Esophagus muscularis mucosa (tissue), 4 donors: Measurements from ENCODE around the gene RHD. TPM values are rescaled to one million over a fixed set of nuclear protein-coding genes. Genes with fewer than 3 reads are reported as not detected.
"Not testable (repeated sequence)": the region's sequence is repeated elsewhere in the genome, so short reads cannot be mapped to it uniquely, and the experiment has no call there.

ENCODE experiments used
- DNase-seq: peaks from one replicate; pipeline ENCODE4 v3.0.0-alpha.2; 2017; ENCODE audit errors: extremely low spot score
- H3K27ac ChIP-seq, 4 donors: fragments of 200-600 bp; sonication (generic); replicated peaks in 1 of 4; 1 replicate in 3 of 4; 2 replicates in 1 of 4; pipeline ENCODE4 v1.5.1; 2016 to 2019; ENCODE audit warnings: mild to moderate bottlenecking in 1 of 4
- H3K27me3 ChIP-seq, 4 donors: fragments of 200-600 bp; sonication (generic); one replicate each; pipeline versions ENCODE4 v1.5.1 to v1.6.0; 2016 to 2019
- H3K36me3 ChIP-seq, 4 donors: fragments of 200-600 bp; sonication (generic); one replicate each; pipeline ENCODE4 v1.5.1; 2016 to 2019
- H3K4me1 ChIP-seq, 4 donors: fragments of 200-600 bp; sonication (generic); one replicate each; pipeline ENCODE4 v1.5.1; 2016 to 2019
- H3K4me3 ChIP-seq, 4 donors: fragments of 200-600 bp; sonication (generic); 1 replicate in 2 of 4; 2 replicates in 2 of 4; pipeline ENCODE4 v1.5.1; 2016 to 2019; ENCODE audit warnings: mild to moderate bottlenecking in 4 of 4, moderate library complexity in 1 of 4
- H3K9me3 ChIP-seq, 4 donors: fragments of 200-600 bp; sonication (generic); 1 replicate in 3 of 4; 2 replicates in 1 of 4; pipeline ENCODE4 v1.5.1; 2016 to 2019
- WGBS: methylation state at CpG from one replicate; pipeline ENCODE4 v1.1.5; 2018; 5-methylcytosine and 5-hydroxymethylcytosine counted together
- intact Hi-C: fragments of 100-400 bp; cut with DNase I; formaldehyde crosslinking; loops from one replicate; pipeline ENCODE4 v1.15.1; 2023
- total RNA-seq, 4 donors: library from RNA; depleted of rRNA; stranded (reverse); fragments of >200 nt; gene quantifications; one replicate each; pipeline versions ENCODE4 v1.1.0 to v1.2.1, GENCODE V29; 2016

Gene RHD
- total RNA-seq, 4 donors from 2014 or later, result not detected

DNA sequence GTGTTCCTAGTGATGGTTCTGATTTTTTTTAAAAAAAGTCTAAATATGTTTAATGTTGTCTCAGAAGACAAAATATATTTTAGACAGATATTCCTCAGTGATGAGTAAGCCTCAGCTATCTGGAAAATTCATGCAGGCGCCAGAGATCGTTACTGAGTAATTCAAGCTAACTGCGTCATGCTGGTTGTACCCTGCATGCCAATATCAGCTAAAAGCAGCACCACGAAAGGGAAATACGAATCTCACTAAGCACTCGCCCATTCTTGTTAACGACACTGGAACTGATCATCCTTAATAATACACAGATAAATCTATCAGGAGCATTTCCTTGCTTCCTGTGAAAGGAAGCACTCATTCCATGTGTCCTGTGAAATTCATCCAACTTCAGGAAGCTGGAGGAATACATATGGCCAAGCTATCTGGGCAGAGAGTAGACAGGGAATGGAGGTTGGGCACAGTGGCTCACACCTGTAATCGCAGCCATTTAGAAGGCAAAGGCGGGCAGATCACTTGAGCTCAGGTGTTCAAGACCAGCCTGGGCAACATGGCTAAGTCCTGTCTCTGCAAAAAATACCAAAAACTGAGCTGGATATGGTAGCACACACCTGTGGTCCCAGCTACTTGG is 48.1 kb downstream of the RHD start:
- H3K27me3 ChIP-seq, H3K4me3 ChIP-seq, H3K36me3 ChIP-seq, H3K27ac ChIP-seq, intact Hi-C loops, H3K4me1 ChIP-seq, DNase-seq, H3K9me3 ChIP-seq: not testable (repeated sequence)
- WGBS, result 93% methylated on average over 9 of the region's 9 CpGs

DNA sequence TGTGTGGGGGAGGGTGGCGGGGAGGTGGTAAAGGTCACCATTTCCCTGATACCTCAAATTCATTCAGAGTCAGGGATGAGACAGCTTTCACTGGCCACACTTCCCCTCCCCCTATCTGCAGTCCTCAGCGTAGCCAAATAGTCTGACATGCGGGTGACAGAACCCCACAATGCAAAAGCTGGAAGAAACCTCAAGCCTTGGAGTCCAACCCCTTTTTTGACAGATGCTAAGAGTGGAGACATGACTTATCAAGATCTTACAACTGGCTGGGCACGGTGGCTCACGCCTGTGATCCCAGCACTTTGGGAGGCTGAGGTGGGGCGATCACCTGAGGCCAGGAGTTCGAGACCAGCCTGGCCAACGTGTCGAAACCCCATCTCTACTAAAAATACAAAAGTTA is 49.8 kb downstream of the RHD start:
- DNase-seq, H3K4me1 ChIP-seq, H3K27me3 ChIP-seq, intact Hi-C loops, H3K9me3 ChIP-seq, H3K27ac ChIP-seq, H3K4me3 ChIP-seq, H3K36me3 ChIP-seq: not testable (repeated sequence)
- whole genome bisulfite sequencing, result 88% methylated on average over 9 of the region's 9 CpGs

DNA sequence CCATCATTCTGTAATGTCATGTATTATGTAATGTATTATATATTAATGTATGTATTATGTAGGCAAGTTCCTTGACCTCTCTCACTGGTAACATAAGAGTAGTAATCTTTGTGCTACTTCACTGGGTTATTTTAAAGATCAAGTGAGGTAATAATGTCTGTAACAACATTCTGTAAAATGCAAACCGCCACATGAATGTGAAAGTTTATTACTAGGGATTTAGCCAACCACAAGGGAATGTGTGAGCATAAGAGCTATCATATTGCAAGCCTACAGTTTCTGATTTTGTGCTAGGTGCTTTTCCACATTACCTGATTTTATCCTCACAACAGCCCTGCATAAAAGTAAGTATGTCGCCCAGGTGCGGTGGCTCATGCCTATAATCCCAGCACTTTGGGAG is 52.1 kb downstream of the RHD start:
- H3K4me3 ChIP-seq, H3K36me3 ChIP-seq, H3K9me3 ChIP-seq, DNase-seq, H3K27me3 ChIP-seq, H3K27ac ChIP-seq, intact Hi-C loops, H3K4me1 ChIP-seq: not testable (repeated sequence)
- 100% methylated on average over 1 of the region's 3 CpGs for WGBS

DNA sequence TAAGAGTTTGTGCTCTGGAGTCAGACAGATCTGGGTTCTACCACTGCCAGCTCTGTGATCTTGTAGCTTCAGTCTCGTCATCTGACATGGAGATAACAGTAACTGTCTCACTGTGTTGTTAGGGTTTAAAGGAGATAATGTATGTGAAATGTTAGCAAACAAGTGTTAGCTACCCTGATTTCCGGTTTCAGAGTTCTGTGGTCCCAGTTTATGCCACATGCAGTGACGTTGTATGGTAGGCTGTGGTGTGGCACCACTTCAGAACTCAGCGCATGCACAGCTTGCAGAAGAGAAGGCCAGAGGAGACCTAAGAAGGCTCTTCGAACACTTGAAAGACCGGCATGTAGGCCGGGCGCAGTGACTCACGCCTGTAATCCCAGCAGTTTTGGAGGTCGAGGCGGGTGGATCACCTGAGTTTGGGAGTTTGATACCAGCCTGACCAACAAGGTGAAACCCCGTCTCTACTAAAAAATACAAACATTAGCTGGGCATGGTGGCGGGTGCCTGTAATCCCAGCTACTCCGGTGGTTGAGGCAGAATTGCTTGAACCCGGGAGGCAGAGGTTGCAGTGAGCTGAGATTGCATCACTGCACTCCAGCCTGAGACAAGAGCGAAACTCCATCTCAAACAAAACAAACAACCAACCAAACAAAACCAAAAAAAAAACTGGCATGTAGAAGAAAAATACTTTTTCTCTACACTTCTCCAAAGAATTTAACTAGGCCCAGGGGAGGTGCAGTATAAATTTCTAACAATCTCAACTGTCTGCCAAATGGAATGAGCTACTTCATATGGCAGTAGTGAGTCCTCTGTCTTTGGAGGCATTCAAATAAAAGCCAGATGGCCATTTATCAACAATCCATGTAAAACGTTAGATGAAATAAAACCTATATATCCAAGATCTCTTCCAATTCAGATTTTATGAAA is 55.8 kb downstream of the RHD start:
- DNase-seq, H3K9me3 ChIP-seq, H3K27me3 ChIP-seq, H3K36me3 ChIP-seq, H3K4me3 ChIP-seq, H3K27ac ChIP-seq, intact Hi-C loops: not testable (repeated sequence)
- H3K4me1 ChIP-seq, result peaks cover 0 to 16% (median 3%) of the 10 kb centered on the region in 4 donors
- WGBS, result no CpG with 5 or more reads among the region's 17 CpGs

DNA sequence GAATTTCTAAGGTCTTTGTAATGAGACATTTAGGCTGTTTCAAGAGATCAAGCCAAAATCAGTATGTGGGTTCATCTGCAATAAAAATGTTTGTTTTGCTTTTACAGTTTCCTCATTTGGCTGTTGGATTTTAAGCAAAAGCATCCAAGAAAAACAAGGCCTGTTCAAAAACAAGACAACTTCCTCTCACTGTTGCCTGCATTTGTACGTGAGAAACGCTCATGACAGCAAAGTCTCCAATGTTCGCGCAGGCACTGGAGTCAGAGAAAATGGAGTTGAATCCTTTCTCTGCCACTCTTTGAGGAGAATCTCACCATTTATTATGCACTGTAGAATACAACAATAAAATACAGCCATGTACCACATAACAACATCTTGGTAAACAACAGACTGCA is 56.5 kb downstream of the RHD start:
- WGBS, result 61% methylated on average over 4 of the region's 4 CpGs
- H3K36me3 ChIP-seq, H3K27ac ChIP-seq, H3K27me3 ChIP-seq, H3K9me3 ChIP-seq, DNase-seq, intact Hi-C loops, H3K4me3 ChIP-seq: not testable (repeated sequence)
- peaks cover 0 to 16% (median 3%) of the 10 kb centered on the region in 4 donors for H3K4me1 ChIP-seq

DNA sequence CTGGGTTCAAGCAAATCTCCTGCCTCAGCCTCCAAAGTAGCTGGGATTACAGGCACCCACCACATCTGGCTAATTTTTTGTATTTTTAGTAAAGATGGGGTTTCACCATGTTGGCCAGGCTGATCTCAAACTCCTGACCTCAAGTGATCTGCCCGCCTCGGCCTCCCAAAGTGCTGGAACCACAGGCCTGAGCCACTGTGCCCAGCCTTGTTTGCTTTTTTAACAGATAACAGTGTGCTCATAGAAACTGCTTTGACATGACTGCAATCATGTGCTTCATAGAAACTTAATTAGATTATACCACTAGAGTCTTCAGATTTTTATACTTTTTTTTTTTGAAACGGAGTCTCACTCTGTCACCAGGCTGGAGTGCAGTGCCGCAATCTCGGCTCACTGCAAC is 57.0 kb downstream of the RHD start:
- H3K9me3 ChIP-seq, H3K27me3 ChIP-seq, H3K4me3 ChIP-seq, intact Hi-C loops, DNase-seq, H3K27ac ChIP-seq, H3K36me3 ChIP-seq: not testable (repeated sequence)
- H3K4me1 ChIP-seq, result peaks cover 0 to 16% (median 3%) of the 10 kb centered on the region in 4 donors
- WGBS, result 94% methylated on average over 5 of the region's 5 CpGs

DNA sequence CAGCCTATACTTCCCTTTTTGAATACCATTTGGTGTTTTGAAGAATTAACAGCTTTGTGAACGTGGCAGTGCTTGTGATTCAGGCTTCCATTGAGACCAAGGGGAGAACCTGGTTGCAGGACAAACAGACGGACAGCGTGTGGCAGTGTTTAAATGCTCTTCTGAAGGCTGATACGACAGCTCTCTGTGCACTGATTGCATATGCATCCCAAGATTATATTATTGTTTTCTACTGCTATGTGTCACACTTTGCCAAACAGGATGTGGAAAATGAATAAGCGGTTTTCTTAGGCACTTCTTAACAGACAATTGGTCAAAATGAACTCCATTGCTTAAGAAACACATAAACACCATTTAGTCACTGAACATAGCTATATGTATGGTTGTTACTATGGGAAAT is 57.6 kb downstream of the RHD start:
- WGBS, result 64% methylated on average over 4 of the region's 5 CpGs
- H3K9me3 ChIP-seq, H3K27ac ChIP-seq, H3K4me3 ChIP-seq, H3K36me3 ChIP-seq, intact Hi-C loops, DNase-seq, H3K27me3 ChIP-seq: not testable (repeated sequence)
- H3K4me1 ChIP-seq, result peaks cover 0 to 16% (median 7%) of the 10 kb centered on the region in 4 donors

DNA sequence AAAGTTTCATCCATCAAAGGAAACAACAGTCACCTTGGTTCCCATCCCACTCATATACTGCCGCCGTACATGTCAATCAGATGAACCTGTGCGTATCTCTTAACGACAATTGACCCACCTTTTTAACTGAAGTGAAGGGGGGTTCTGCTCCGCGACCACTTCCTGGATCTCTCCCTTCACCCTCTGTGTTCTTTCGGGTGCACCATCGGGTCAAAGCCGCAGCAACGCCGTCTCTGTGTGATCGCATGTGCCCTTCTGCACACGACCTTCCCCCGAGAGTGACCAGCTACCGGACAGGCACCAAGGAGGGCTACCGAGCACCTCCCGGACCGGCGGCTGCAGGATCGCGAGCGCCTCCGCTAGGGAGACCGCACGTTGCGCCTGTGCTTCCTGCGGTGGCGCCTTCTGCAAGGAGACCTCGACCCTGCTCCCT is 64.6 kb downstream of the RHD start:
- not testable (repeated sequence) for H3K36me3 ChIP-seq, DNase-seq, H3K27me3 ChIP-seq, H3K9me3 ChIP-seq
- Histone ChIP-seq H3K4me3 (peak overlapping the region; percentile 68 to 97 (median 84)), H3K27ac (peak overlapping the region in 1 of 4 donors; percentile 35), H3K4me1 (peaks cover 18 to 33% (median 30%) of the 10 kb centered on the region in 4 donors)
- intact Hi-C loops, result loop anchor here (5.0 kb wide), 1 partner anchor 90 kb away; the partner anchor contains the start of gene RSRP1
- 0% methylated on average over 11 of the region's 29 CpGs for WGBS

DNA sequence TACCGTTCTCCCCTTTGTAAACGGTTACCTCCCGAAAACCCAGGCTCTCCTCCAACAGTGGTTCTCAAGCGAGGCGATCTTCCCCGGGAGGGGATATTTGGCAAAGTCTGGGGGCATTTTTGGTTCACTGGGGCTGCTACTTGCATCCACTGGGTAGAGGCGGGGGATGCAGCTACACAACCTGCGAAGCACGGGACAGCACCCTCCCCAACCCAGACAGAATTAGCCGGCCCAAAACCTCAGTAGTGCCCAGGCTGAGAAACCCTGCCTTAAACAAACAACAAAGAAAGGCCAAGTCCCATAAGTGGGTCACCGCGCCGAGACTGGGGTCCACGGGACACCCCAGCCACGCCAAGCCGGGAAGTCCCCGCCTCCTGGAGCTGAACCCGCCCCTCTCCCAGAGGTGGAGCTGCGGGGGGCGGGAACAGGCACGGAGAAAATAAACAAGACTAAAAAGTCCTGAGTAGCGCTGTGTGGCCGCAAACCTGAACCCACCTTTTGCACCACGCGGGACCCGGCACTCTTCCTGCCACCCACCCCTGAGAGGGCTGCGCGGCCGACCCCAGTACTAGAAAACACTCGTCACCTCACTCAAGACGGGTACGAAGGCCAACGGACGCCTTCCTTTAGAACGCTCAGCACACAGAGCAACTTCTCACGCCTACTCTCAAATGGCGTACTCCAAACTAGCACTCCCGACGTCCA is 65.3 kb downstream of the RHD start:
- H3K4me3 ChIP-seq, result peak overlapping the region; percentile 71 to 97 (median 84)
- not testable (repeated sequence) for H3K27me3 ChIP-seq, H3K36me3 ChIP-seq, DNase-seq, H3K9me3 ChIP-seq
- intact Hi-C loops, result loop anchor here (5.0 kb wide), 1 partner anchor 90 kb away; the partner anchor contains the start of gene RSRP1
- H3K4me1 ChIP-seq, result peaks cover 18 to 35% (median 31%) of the 10 kb centered on the region in 4 donors
- no CpG with 5 or more reads among the region's 39 CpGs for WGBS
- peak overlapping the region; percentile 93 to 99 (median 96) for H3K27ac ChIP-seq
